ENCODE results near the gene AP2A2. TPM values are rescaled to one million over a fixed set of nuclear protein-coding genes. Genes with fewer than 3 reads are reported as not detected.
"Not testable (repeated sequence)": the region's sequence is repeated elsewhere in the genome, so short reads cannot be mapped to it uniquely, and the experiment has no call there.

The AP2A2 gene
- total RNA-seq, 4 donors from 2014 or later = 45.4 to 107 (median 76.8) TPM

GRCh38 chr11:957212-957920 is 31.7 kb downstream of the AP2A2 start:
- Histone ChIP-seq H3K27ac (no peak overlapping the region), H3K4me1 (peaks cover 56% of the 10 kb centered on the region), H3K4me3 (no peak overlapping the region), H3K27me3 (no peaks in the 10 kb centered on the region), H3K9me3 (no peaks in the 10 kb centered on the region), H3K36me3 (peaks cover 28% of the 10 kb centered on the region)
- DNase-seq (ENCODE audit: low spot score in 2 of 2) = no peak
- 61% methylated on average over 11 of the region's 11 CpGs for WGBS
- TF ChIP-seq POLR2AphosphoS5 (IDR thresholded peaks at IDR 0.05) = no peak
- no peak for TF ChIP-seq EP300 (IDR thresholded peaks at IDR 0.05)
- TF ChIP-seq POLR2A (IDR thresholded peaks at IDR 0.05) = no peak
- TF ChIP-seq CTCF (IDR thresholded peaks at IDR 0.05) = no peak

- TF ChIP-seq POLR2AphosphoS5 (IDR thresholded peaks at IDR 0.05) (no peak), EP300 (IDR thresholded peaks at IDR 0.05) (no peak), POLR2A (IDR thresholded peaks at IDR 0.05) (no peak), CTCF (IDR thresholded peaks at IDR 0.05) (no peak)
- peaks cover 34% of the 10 kb centered on the region for H3K36me3 ChIP-seq
- H3K9me3 ChIP-seq = no peaks in the 10 kb centered on the region
- no peak overlapping the region for H3K4me3 ChIP-seq
- peaks cover 56% of the 10 kb centered on the region for H3K4me1 ChIP-seq
- no peak overlapping the region for H3K27ac ChIP-seq
- H3K27me3 ChIP-seq = no peaks in the 10 kb centered on the region
- DNase-seq (ENCODE audit: low spot score in 2 of 2) = no peak
- 90% methylated on average over 7 of the region's 7 CpGs for WGBS
Measured at GRCh38 chr11:958101-958500, 32.4 kb downstream of the AP2A2 start.

GRCh38 chr11:959027-959426 is 33.4 kb downstream of the AP2A2 start:
- Histone ChIP-seq H3K4me1 (peaks cover 48% of the 10 kb centered on the region), H3K27ac (no peak overlapping the region), H3K27me3 (no peaks in the 10 kb centered on the region), H3K36me3 (peaks cover 43% of the 10 kb centered on the region), H3K9me3 (no peaks in the 10 kb centered on the region), H3K4me3 (no peak overlapping the region)
- DNase-seq (ENCODE audit: low spot score in 2 of 2) = no peak
- TF ChIP-seq POLR2AphosphoS5 (IDR thresholded peaks at IDR 0.05) (no peak), CTCF (IDR thresholded peaks at IDR 0.05) (no peak)
- 48% methylated on average over 14 of the region's 14 CpGs for WGBS

- Histone ChIP-seq H3K4me1 (peaks cover 42% of the 10 kb centered on the region), H3K9me3 (no peaks in the 10 kb centered on the region), H3K27ac (no peak overlapping the region), H3K36me3 (peaks cover 45% of the 10 kb centered on the region), H3K27me3 (no peaks in the 10 kb centered on the region), H3K4me3 (no peak overlapping the region)
- TF ChIP-seq EP300 (IDR thresholded peaks at IDR 0.05) = no peak
- no peak for TF ChIP-seq CTCF (IDR thresholded peaks at IDR 0.05)
- no peak for DNase-seq (ENCODE audit: low spot score in 2 of 2)
- 86% methylated on average over 10 of the region's 10 CpGs for WGBS
Measured at GRCh38 chr11:959608-960007, 33.9 kb downstream of the AP2A2 start.

GRCh38 chr11:961310-961920 is 35.7 kb downstream of the AP2A2 start:
- H3K27ac ChIP-seq; H3K27me3 ChIP-seq; H3K4me3 ChIP-seq; H3K9me3 ChIP-seq; DNase-seq (ENCODE audit: low spot score in 2 of 2): not testable (repeated sequence)
- Histone ChIP-seq H3K36me3 (peaks cover 45% of the 10 kb centered on the region), H3K4me1 (peaks cover 35% of the 10 kb centered on the region)
- 91% methylated on average over 18 of the region's 18 CpGs for WGBS
